NCI-H1092 treated with DMSO at 0.1 percent for 48 hours (cell line): Measurements from ENCODE around the gene CHSY1.

Experiments
- DNase-seq: peaks from one replicate; lab custom pipeline; 2025; lab: John Stamatoyannopoulos, UW

CHSY1 gene

GRCh38 chr15:101269479-101270223, 17.8 kb upstream of the CHSY1 start:
- DNase-seq, result no peak

GRCh38 chr15:101267320-101268104, 15.7 kb upstream of the CHSY1 start:
- no peak for DNase-seq

GRCh38 chr15:101266787-101267186, 14.9 kb upstream of the CHSY1 start:
- DNase-seq, result no peak

DNA sequence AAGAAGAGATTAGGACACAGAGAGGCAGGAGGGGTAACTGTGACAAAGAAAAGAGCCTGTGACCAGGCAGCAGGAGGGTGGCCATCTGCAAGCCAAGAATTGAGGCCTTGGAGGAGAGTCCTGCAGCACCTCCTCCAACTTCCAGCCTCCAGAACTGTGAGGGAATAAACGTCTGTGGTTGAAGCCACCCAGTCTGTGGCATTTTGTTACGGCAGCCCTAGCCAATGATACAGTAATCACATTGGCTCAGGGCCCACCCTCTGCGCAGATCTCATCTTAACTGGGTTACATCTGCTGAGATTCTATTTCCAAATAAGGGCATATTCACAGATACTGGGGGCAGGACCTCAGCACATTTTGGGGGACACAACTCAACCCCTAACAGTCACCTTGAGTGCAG, 14.2 kb upstream of the CHSY1 start:
- DNase-seq, result no peak

GRCh38 chr15:101264911-101265641, 13.2 kb upstream of the CHSY1 start:
- no peak for DNase-seq

GRCh38 chr15:101264011-101264410, 12.2 kb upstream of the CHSY1 start:
- no peak for DNase-seq

DNA sequence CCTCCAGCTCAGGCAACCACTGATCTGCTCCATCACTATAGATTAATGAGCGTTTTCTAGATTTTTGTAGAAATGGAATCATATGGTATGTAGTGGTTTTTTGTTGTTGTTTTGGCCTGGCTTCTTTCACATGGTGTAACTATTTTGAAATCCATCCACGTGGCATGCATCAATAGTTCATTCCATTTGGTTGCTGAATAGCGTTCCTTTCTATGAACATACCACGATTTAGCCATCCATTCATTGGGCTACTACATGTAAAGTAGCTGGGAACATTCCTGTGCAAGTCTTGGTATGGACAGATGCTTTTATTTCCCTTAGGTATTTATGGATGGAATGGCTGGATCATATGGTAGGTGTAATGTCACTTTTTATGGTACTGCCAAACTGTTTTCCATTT, 10.7 kb upstream of the CHSY1 start:
- no peak for DNase-seq

DNA sequence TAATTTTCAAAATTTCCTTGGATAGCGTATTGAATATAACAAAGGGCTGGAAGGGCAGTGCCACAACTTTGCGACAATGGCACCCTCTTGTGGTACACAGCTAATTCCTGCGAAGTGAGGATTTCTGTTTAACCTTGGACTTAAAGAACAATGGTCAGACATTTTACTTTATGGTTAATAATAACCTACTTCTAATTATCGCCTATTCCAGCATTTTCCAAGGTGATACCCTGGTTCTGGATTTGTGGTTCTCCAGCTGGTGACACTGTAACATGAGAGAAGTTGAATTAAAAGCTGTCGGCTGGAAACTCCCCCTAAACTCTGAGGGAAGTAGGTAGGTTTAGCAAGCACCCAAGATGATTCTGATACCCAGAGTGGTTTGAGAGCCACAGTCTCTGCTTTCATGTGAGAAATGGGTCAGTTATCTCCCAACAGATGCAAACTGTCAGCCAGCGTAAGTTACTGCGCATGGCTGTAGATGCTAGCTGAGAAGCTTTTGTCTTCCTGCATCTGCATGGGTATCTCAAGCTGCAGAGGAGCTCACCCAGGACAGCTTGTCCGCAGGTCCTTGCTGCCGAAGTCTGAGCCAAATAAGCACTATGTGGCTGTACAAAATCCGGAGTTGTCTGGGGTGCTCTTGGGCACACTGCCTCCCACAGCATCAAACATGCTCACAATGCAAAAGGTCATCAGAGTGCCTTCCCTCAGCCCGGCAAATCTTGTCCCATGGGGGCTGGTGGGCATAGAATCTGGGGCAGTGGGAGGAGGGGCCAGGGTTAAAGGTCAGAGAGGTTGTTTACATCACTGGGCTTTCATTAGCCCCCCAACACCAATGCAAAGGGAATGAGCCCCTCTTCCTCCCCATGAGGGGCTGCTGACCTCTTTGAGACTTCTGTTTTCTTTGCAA, 6.6 kb upstream of the CHSY1 start:
- DNase-seq, result peak; percentile 49

- no peak for DNase-seq
Observed at GRCh38 chr15:101256757-101257156, 4.9 kb upstream of the CHSY1 start.

GRCh38 chr15:101255615-101256241, 3.9 kb upstream of the CHSY1 start:
- DNase-seq, result no peak

GRCh38 chr15:101255051-101255395, 3.2 kb upstream of the CHSY1 start:
- no peak for DNase-seq

GRCh38 chr15:101254157-101255050, 2.6 kb upstream of the CHSY1 start:
- no peak for DNase-seq

DNA sequence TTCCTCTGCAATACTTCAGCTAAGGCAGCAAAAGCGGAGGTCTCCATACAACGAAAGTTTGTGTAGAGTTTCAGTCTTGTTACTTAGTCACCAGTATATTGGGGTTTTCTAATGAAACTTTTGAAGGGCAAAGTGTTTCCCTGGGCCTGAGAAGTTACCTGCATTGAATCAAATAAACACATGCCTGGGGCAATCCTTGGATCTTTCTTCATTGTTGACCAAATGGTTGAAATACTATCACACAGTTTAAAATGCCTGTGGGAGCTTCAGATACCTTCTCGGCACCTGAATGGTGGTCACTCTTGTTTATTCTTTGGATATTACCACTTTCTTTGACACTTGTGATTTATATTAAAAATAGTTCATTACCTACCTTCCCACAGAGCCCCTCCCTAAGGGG, 988 bp upstream of the CHSY1 start:
- no peak for DNase-seq

GRCh38 chr15:101250873-101251829, 697 bp downstream of the CHSY1 start:
- peak; percentile 40 for DNase-seq

DNA sequence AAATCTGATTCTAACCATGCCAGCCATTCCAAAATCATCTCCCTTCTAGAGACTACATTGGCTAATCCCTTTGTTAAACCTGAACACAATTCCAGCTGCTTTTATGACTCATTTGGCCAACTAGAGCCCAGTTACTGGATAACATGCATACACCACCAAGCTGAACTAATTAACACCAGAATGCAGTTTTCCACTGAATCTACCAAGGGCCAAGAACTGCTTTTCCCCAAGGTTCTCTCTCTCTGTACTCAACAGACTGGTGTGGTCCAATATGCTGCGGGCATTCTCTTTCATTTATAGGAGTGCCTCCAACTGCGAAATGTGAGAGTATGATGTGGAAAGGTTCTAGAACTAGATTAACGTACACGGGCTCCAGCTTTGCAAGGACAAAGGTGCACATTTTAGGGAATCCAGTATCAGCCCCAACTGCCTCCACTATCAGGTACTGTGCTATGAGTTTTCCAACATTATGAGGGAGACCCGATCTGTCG, 1.5 kb downstream of the CHSY1 start:
- peak; percentile 12 for DNase-seq

GRCh38 chr15:101248274-101248673, 3.6 kb downstream of the CHSY1 start:
- DNase-seq, result no peak

GRCh38 chr15:101246824-101247745, 4.8 kb downstream of the CHSY1 start:
- no peak for DNase-seq

- no peak for DNase-seq
Observed at GRCh38 chr15:101246391-101246790, 5.5 kb downstream of the CHSY1 start.
